Mesenchymal stem cell (in vitro differentiated cells and primary cell): ENCODE data around the gene PARP11.
A peak's percentile ranks its signal among the peaks of the same experiment; 100 is the strongest.

Source experiments
- DNase-seq: peaks from one replicate; pipeline ENCODE4 v3.0.0-alpha.2; 2013
- H2AFZ ChIP-seq: one replicate; pipeline ENCODE4 v1.6.1; 2013; ENCODE audit warnings: low read depth, mild to moderate bottlenecking, control low read depth, inconsistent platforms, low read length, moderate library complexity
- H2AK5ac ChIP-seq: 2 replicates; pipeline ENCODE4 v1.6.1; 2013; ENCODE audit warnings: low read length, moderate library complexity, mild to moderate bottlenecking, inconsistent platforms; ENCODE audit not compliant: severe bottlenecking
- H2BK120ac ChIP-seq: one replicate; pipeline ENCODE4 v1.6.1; 2013; ENCODE audit warnings: low read depth, mild to moderate bottlenecking, inconsistent platforms, low read length, moderate library complexity
- H2BK12ac ChIP-seq, 2 experiments: one replicate each; pipeline ENCODE4 v1.6.1; 2013; ENCODE audit warnings: inconsistent platforms in 2 of 2, low read length in 2 of 2, mild to moderate bottlenecking in 2 of 2, moderate library complexity in 2 of 2, control low read depth in 1 of 2
- H2BK15ac ChIP-seq: one replicate; pipeline ENCODE4 v1.6.1; 2013; ENCODE audit warnings: mild to moderate bottlenecking, low read depth, inconsistent platforms; ENCODE audit not compliant: poor library complexity, severe bottlenecking
- H2BK5ac ChIP-seq: 2 replicates; pipeline ENCODE4 v1.6.1; 2013; ENCODE audit warnings: low read depth, mild to moderate bottlenecking, low read length, control low read depth, inconsistent platforms; ENCODE audit not compliant: poor library complexity, severe bottlenecking
- H3K14ac ChIP-seq, 2 experiments: one replicate each; pipeline ENCODE4 v1.6.1; 2013; ENCODE audit warnings: inconsistent platforms in 2 of 2, low read length in 2 of 2, control low read depth in 1 of 2, mild to moderate bottlenecking in 1 of 2, moderate library complexity in 1 of 2
- H3K18ac ChIP-seq, 2 experiments: one replicate each; pipeline ENCODE4 v1.6.1; 2013; ENCODE audit warnings: inconsistent platforms in 2 of 2, low read length in 2 of 2, control low read depth in 1 of 2, low read depth in 1 of 2, mild to moderate bottlenecking in 1 of 2
- H3K23ac ChIP-seq, 2 experiments: one replicate each; pipeline ENCODE4 v1.6.1; 2013; ENCODE audit warnings: inconsistent platforms in 2 of 2, low read length in 2 of 2, mild to moderate bottlenecking in 2 of 2, moderate library complexity in 2 of 2, control low read depth in 1 of 2
- H3K27ac ChIP-seq: 2 replicates; pipeline ENCODE4 v1.5.1; 2013; ENCODE audit warnings: mild to moderate bottlenecking, moderate library complexity, low read length, control low read depth, inconsistent platforms; ENCODE audit not compliant: poor library complexity, severe bottlenecking
- H3K27me3 ChIP-seq, 2 experiments: 2 replicates each; pipeline versions ENCODE4 v1.6.1 to v1.7.0; 2013; ENCODE audit warnings: low read length in 2 of 2, mild to moderate bottlenecking in 2 of 2, moderate library complexity in 2 of 2, control low read depth in 1 of 2, inconsistent platforms in 1 of 2; ENCODE audit not compliant: control insufficient read depth in 1 of 2, insufficient read depth in 1 of 2
- H3K36me3 ChIP-seq, 2 experiments: 2 replicates each; pipeline versions ENCODE4 v1.6.1 to v1.7.0; 2013; ENCODE audit warnings: low read length in 2 of 2, control low read depth in 1 of 2, inconsistent platforms in 1 of 2, low read depth in 1 of 2, mild to moderate bottlenecking in 1 of 2; ENCODE audit not compliant: insufficient read depth in 2 of 2, control insufficient read depth in 1 of 2
- H3K4ac ChIP-seq, 2 experiments: one replicate each; pipeline ENCODE4 v1.6.1; 2013; ENCODE audit warnings: inconsistent platforms in 2 of 2, low read length in 2 of 2, mild to moderate bottlenecking in 2 of 2, moderate library complexity in 2 of 2, control low read depth in 1 of 2, low read depth in 1 of 2
- H3K4me1 ChIP-seq: 2 replicates; pipeline ENCODE4 v1.6.1; 2013; ENCODE audit warnings: low read depth, low read length, control low read depth; ENCODE audit not compliant: control insufficient read depth, insufficient read depth
- H3K4me2 ChIP-seq: 2 replicates; pipeline ENCODE4 v1.6.1; 2013; ENCODE audit warnings: low read length, mild to moderate bottlenecking, inconsistent platforms; ENCODE audit not compliant: poor library complexity, severe bottlenecking
- H3K4me3 ChIP-seq, 2 experiments: 2 replicates each; pipeline versions ENCODE4 v1.5.1 to v1.7.0; 2013; ENCODE audit warnings: low read length in 2 of 2, mild to moderate bottlenecking in 2 of 2, control low read depth in 1 of 2, low read depth in 1 of 2; ENCODE audit not compliant: insufficient read depth in 1 of 2
- H3K79me1 ChIP-seq: replicated peaks from 2 replicates; pipeline ENCODE4 v1.6.1; 2013; ENCODE audit warnings: mild to moderate bottlenecking, control low read depth, low read length, inconsistent platforms; ENCODE audit not compliant: poor library complexity, severe bottlenecking
- H3K9ac ChIP-seq: 2 replicates; pipeline ENCODE4 v1.7.0; 2013; ENCODE audit warnings: mild to moderate bottlenecking, low read length, moderate library complexity
- H3K9me3 ChIP-seq: 2 replicates; pipeline ENCODE4 v1.7.0; 2013; ENCODE audit warnings: mild to moderate bottlenecking, low read length; ENCODE audit not compliant: control insufficient read depth
- H4K8ac ChIP-seq: one replicate; pipeline ENCODE4 v1.6.1; 2013; ENCODE audit warnings: inconsistent platforms, mild to moderate bottlenecking, low read length, moderate library complexity
- H4K91ac ChIP-seq: one replicate; pipeline ENCODE4 v1.6.1; 2013; ENCODE audit warnings: mild to moderate bottlenecking, low read length, inconsistent platforms
- WGBS: methylation state at CpG from one replicate; pipeline ENCODE4 v1.1.7; 2013; ENCODE audit warnings: mixed read lengths; 5-methylcytosine and 5-hydroxymethylcytosine counted together

PARP11 gene

GRCh38 chr12:3820122-3820521 is 53.1 kb downstream of the PARP11 start:
- Histone ChIP-seq H3K9me3 (no peaks in the 10 kb centered on the region), H3K36me3 (peaks cover 4 to 28% of the 10 kb centered on the region in 2 experiments), H2AK5ac (no peak overlapping the region), H4K91ac (no peak overlapping the region), H3K27me3 (no peaks in the 10 kb centered on the region), H3K9ac (no peak overlapping the region), H2AFZ (no peak overlapping the region), H3K27ac (no peak overlapping the region), H3K4me1 (peaks cover 2% of the 10 kb centered on the region), H3K18ac (peak overlapping the region in 1 of 2 experiments; percentile 21), H3K79me1 (peaks cover 2% of the 10 kb centered on the region), H3K14ac (no peak overlapping the region), H3K23ac (no peak overlapping the region), H2BK5ac (no peak overlapping the region), H2BK12ac (no peak overlapping the region), H3K4ac (no peak overlapping the region), H3K4me3 (no peak overlapping the region), H2BK15ac (no peak overlapping the region), H2BK120ac (no peak overlapping the region), H4K8ac (no peak overlapping the region), H3K4me2 (no peak overlapping the region)
- peak; percentile 51 for DNase-seq
- 13% methylated on average over 1 of the region's 3 CpGs for WGBS

GRCh38 chr12:3816266-3816665 is 56.9 kb downstream of the PARP11 start:
- Histone ChIP-seq H3K9me3 (no peaks in the 10 kb centered on the region), H2AFZ (no peak overlapping the region), H2AK5ac (no peak overlapping the region), H3K4me2 (no peak overlapping the region), H3K27me3 (no peaks in the 10 kb centered on the region), H4K8ac (no peak overlapping the region), H3K27ac (no peak overlapping the region), H3K18ac (no peak overlapping the region), H2BK5ac (no peak overlapping the region), H2BK12ac (no peak overlapping the region), H3K14ac (no peak overlapping the region), H3K4me1 (peaks cover 2% of the 10 kb centered on the region), H4K91ac (no peak overlapping the region), H2BK120ac (no peak overlapping the region), H3K79me1 (peaks cover 2% of the 10 kb centered on the region), H3K36me3 (peaks cover 4 to 18% of the 10 kb centered on the region in 2 experiments), H2BK15ac (no peak overlapping the region), H3K9ac (no peak overlapping the region), H3K4me3 (no peak overlapping the region), H3K23ac (no peak overlapping the region), H3K4ac (no peak overlapping the region)
- WGBS, result 86% methylated on average over 2 of the region's 2 CpGs
- no peak for DNase-seq

GRCh38 chr12:3815094-3815766 is 58.0 kb downstream of the PARP11 start:
- no peak overlapping the region for H3K14ac ChIP-seq
- 90% methylated on average over 3 of the region's 4 CpGs for WGBS
- H2BK5ac ChIP-seq, result no peak overlapping the region
- no peak overlapping the region for H3K27ac ChIP-seq
- H3K4me2 ChIP-seq, result no peak overlapping the region
- no peak overlapping the region for H3K4ac ChIP-seq
- H3K9ac ChIP-seq, result no peak overlapping the region
- H2BK15ac ChIP-seq, result no peak overlapping the region
- H3K79me1 ChIP-seq, result peaks cover 2% of the 10 kb centered on the region
- H3K23ac ChIP-seq, result no peak overlapping the region
- H3K4me3 ChIP-seq, result no peak overlapping the region
- H4K91ac ChIP-seq, result no peak overlapping the region
- no peak overlapping the region for H2AFZ ChIP-seq
- peaks cover 4 to 14% of the 10 kb centered on the region in 2 experiments for H3K36me3 ChIP-seq
- H3K27me3 ChIP-seq, result no peaks in the 10 kb centered on the region
- H2BK12ac ChIP-seq, result no peak overlapping the region
- peaks cover 2% of the 10 kb centered on the region for H3K4me1 ChIP-seq
- no peak overlapping the region for H2BK120ac ChIP-seq
- no peak overlapping the region for H4K8ac ChIP-seq
- no peak overlapping the region for H2AK5ac ChIP-seq
- H3K18ac ChIP-seq, result no peak overlapping the region
- H3K9me3 ChIP-seq, result no peaks in the 10 kb centered on the region
- DNase-seq, result no peak

GRCh38 chr12:3810540-3810939 is 62.7 kb downstream of the PARP11 start:
- no peak overlapping the region for H2AFZ ChIP-seq
- H3K27me3 ChIP-seq, result no peaks in the 10 kb centered on the region
- peaks cover 0 to 15% of the 10 kb centered on the region in 2 experiments for H3K36me3 ChIP-seq
- H4K8ac ChIP-seq, result no peak overlapping the region
- H3K14ac ChIP-seq, result no peak overlapping the region
- no peak overlapping the region for H4K91ac ChIP-seq
- no peak overlapping the region for H2AK5ac ChIP-seq
- H2BK120ac ChIP-seq, result no peak overlapping the region
- no peak overlapping the region for H2BK15ac ChIP-seq
- no peak overlapping the region for H2BK5ac ChIP-seq
- no peak overlapping the region for H3K4me3 ChIP-seq
- no peaks in the 10 kb centered on the region for H3K9me3 ChIP-seq
- H3K4me2 ChIP-seq, result no peak overlapping the region
- no peak overlapping the region for H3K4ac ChIP-seq
- no peak overlapping the region for H3K23ac ChIP-seq
- H2BK12ac ChIP-seq, result no peak overlapping the region
- no peaks in the 10 kb centered on the region for H3K4me1 ChIP-seq
- no peak overlapping the region for H3K27ac ChIP-seq
- no peaks in the 10 kb centered on the region for H3K79me1 ChIP-seq
- no peak overlapping the region for H3K18ac ChIP-seq
- no peak for DNase-seq
- no peak overlapping the region for H3K9ac ChIP-seq
